ENCODE measurements around the gene ACAD9. TPM values are rescaled to one million over a fixed set of nuclear protein-coding genes. Genes with fewer than 3 reads are reported as not detected.

ACAD9 gene
- total and polyA plus RNA-seq, 2 of the 13 experiments (the other 11 are each of a cell fraction or from before 2014, with no cell fraction given), result 15.3 to 38.2 TPM

DNA sequence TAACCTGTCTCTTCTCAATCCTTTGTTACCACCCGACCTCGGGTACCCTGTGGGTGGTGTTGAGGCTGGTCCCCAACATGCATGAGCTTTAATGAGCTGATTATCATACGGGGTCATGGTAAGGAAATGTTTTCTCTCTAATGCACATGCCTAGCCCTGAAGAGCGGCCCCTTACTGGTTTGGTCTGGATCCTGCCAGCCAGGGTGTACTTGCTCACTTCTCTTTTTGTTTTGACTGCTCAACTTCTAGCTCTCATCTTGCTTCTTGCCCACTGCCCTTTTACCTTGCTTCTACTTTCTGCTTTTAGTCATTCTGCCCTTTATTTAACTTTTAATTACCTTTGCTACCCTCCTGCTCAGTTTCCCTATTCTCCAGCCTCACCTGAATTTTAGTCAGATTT lies 44.3 kb upstream of the ACAD9 start:
- Histone ChIP-seq H3K79me2 (ENCODE audit: insufficient read depth, low read length) (no peaks in the 10 kb centered on the region), H3K9ac (ENCODE audit: insufficient read depth, low read depth, low read length) (no peak overlapping the region), H3K27me3 (ENCODE audit: control insufficient read depth in 1 of 2, insufficient read depth in 2 of 2, low read length in 2 of 2) (peaks cover 2 to 16% of the 10 kb centered on the region in 2 experiments; a peak in 3 of 5 replicates), H3K36me3 (replicated peaks in 1 of 2; ENCODE audit: control insufficient read depth in 1 of 2, insufficient read depth in 2 of 2, low read length in 2 of 2) (no peaks in the 10 kb centered on the region), H3K4me2 (ENCODE audit: low read depth, low read length) (no peak overlapping the region), H2AFZ (ENCODE audit: low read length) (no peak overlapping the region), H3K4me3 (replicated peaks in 1 of 3; ENCODE audit: insufficient read depth in 1 of 3, low read depth in 2 of 3, low read length in 3 of 3) (no peak overlapping the region), H3K9me3 (ENCODE audit: low read length) (no peaks in the 10 kb centered on the region), H3K27ac (ENCODE audit: extremely low read length, insufficient read depth, low read length) (no peak overlapping the region), H4K20me1 (ENCODE audit: insufficient read depth, low read length) (no peaks in the 10 kb centered on the region), H3K4me1 (ENCODE audit: insufficient read depth, low read length) (no peaks in the 10 kb centered on the region)
- ATAC-seq, result no peak
- FAIRE-seq, result no peak
- DNase-seq (ENCODE audit: low spot score), result no peak
- POLR2A ChIA-PET, result no interaction called here
- 22% methylated on average over 4 of the region's 4 CpGs for WGBS (ENCODE audit: low lambda C conversion rate)
- CTCF ChIA-PET (ENCODE audit: low intra/inter-chr PET ratio, low total read pairs), result no interaction called here
- in situ Hi-C loops (cut with HindIII; ENCODE audit: extremely low pct_ligation_motif_present, low pct_unique_long_range_greater_than_20kb), result no loop called here
- BruUV-seq (replicated peaks), result no TSS peak
- intact Hi-C loops (cut with micrococcal nuclease; ENCODE audit: unreplicated experiment), result no loop called here
- TF ChIP-seq DPF2 (CRISPR knock-in tag; IDR thresholded peaks at IDR 0.05; ENCODE audit: borderline replicate concordance, low read depth), result no peak
- no peak for TF ChIP-seq SPEN (CRISPR knock-in tag; IDR thresholded peaks at IDR 0.05; ENCODE audit: low read depth)
- no peak for TF ChIP-seq CBX1 (IDR thresholded peaks at IDR 0.05; ENCODE audit: low read depth)
- TF ChIP-seq ZNF850 (CRISPR knock-in tag; conservative IDR thresholded peaks at IDR 0.05), result no peak
- TF ChIP-seq NR1H2 (CRISPR knock-in tag; IDR thresholded peaks at IDR 0.05; ENCODE audit: borderline replicate concordance, low read depth), result no peak
- no peak for TF ChIP-seq HNRNPH1 (optimal IDR thresholded peaks at IDR 0.05; ENCODE audit: low read depth, low read length)
- no peak for TF ChIP-seq ZNF33B (CRISPR knock-in tag; IDR thresholded peaks at IDR 0.05)
- TF ChIP-seq GPN1 (CRISPR knock-in tag; IDR thresholded peaks at IDR 0.05; ENCODE audit: borderline replicate concordance), result no peak
- TF ChIP-seq KLF13 (CRISPR knock-in tag; IDR thresholded peaks at IDR 0.05), result no peak
- no peak for TF ChIP-seq NBN (conservative IDR thresholded peaks at IDR 0.05)
- no peak for TF ChIP-seq ZNF33A (CRISPR knock-in tag; IDR thresholded peaks at IDR 0.05; ENCODE audit: borderline replicate concordance)
- TF ChIP-seq, protein P1, sequence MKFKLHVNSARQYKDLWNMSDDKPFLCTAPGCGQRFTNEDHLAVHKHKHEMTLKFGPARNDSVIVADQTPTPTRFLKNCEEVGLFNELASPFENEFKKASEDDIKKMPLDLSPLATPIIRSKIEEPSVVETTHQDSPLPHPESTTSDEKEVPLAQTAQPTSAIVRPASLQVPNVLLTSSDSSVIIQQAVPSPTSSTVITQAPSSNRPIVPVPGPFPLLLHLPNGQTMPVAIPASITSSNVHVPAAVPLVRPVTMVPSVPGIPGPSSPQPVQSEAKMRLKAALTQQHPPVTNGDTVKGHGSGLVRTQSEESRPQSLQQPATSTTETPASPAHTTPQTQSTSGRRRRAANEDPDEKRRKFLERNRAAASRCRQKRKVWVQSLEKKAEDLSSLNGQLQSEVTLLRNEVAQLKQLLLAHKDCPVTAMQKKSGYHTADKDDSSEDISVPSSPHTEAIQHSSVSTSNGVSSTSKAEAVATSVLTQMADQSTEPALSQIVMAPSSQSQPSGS (CRISPR knock-in tag; IDR thresholded peaks at IDR 0.05), result no peak
- TF ChIP-seq NCOR1 (IDR thresholded peaks at IDR 0.05; ENCODE audit: borderline replicate concordance, low read length), result no peak
- TF ChIP-seq NFKB2 (CRISPR knock-in tag; IDR thresholded peaks at IDR 0.05; ENCODE audit: borderline replicate concordance), result no peak
- no peak for TF ChIP-seq FOSL1 (CRISPR knock-in tag; IDR thresholded peaks at IDR 0.05; ENCODE audit: borderline replicate concordance)
- TF ChIP-seq SALL1 (CRISPR knock-in tag; IDR thresholded peaks at IDR 0.05), result no peak
- TF ChIP-seq, protein P2, sequence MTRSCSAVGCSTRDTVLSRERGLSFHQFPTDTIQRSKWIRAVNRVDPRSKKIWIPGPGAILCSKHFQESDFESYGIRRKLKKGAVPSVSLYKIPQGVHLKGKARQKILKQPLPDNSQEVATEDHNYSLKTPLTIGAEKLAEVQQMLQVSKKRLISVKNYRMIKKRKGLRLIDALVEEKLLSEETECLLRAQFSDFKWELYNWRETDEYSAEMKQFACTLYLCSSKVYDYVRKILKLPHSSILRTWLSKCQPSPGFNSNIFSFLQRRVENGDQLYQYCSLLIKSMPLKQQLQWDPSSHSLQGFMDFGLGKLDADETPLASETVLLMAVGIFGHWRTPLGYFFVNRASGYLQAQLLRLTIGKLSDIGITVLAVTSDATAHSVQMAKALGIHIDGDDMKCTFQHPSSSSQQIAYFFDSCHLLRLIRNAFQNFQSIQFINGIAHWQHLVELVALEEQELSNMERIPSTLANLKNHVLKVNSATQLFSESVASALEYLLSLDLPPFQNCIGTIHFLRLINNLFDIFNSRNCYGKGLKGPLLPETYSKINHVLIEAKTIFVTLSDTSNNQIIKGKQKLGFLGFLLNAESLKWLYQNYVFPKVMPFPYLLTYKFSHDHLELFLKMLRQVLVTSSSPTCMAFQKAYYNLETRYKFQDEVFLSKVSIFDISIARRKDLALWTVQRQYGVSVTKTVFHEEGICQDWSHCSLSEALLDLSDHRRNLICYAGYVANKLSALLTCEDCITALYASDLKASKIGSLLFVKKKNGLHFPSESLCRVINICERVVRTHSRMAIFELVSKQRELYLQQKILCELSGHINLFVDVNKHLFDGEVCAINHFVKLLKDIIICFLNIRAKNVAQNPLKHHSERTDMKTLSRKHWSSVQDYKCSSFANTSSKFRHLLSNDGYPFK (CRISPR knock-in tag; IDR thresholded peaks at IDR 0.05; ENCODE audit: borderline replicate concordance), result no peak

All from HepG2 (cell line).